H1 (cell line): Measurements from ENCODE around the gene RAB3IL1. TPM values are rescaled to one million over a fixed set of nuclear protein-coding genes. Genes with fewer than 3 reads are reported as not detected.

Source experiments
- BCL11A ChIP-seq, 2 experiments: IDR thresholded peaks; one replicate each; pipeline ENCODE4 v1.6.1; 2011; ENCODE audit warnings: low read depth in 2 of 2, low read length in 2 of 2, mild to moderate bottlenecking in 2 of 2
- FOSL1 ChIP-seq: IDR thresholded peaks from 2 replicates; pipeline ENCODE4 v1.6.1; 2011; ENCODE audit warnings: mild to moderate bottlenecking, low read depth, low read length, moderate library complexity; ENCODE audit not compliant: insufficient read depth
- GABPA ChIP-seq: IDR thresholded peaks from 2 replicates; pipeline ENCODE4 v1.6.1; 2011; ENCODE audit warnings: mild to moderate bottlenecking, low read length, moderate library complexity, borderline replicate concordance; ENCODE audit not compliant: insufficient read depth
- TBP ChIP-seq: IDR thresholded peaks from 2 replicates; pipeline ENCODE4 v1.6.1; 2011; ENCODE audit warnings: low read depth, low read length, improper control_type of control experiment
- USF2 ChIP-seq: IDR thresholded peaks from 2 replicates; pipeline ENCODE4 v1.6.1; 2011; ENCODE audit warnings: low read length, improper control_type of control experiment
- polyA plus RNA-seq, 7 experiments: library from polyadenylated mRNA; depleted of rRNA in 3 of 7; stranded (reverse) in 5 of 7; unstranded in 2 of 7; fragments of >200 nt in 5 of 7; fragments of 200-250 nt in 2 of 7; gene quantifications; 1 replicate in 5 of 7; 2 replicates in 1 of 7; 4 replicates in 1 of 7; pipeline versions ENCODE4 v1.2.1 to v1.2.3, GENCODE V29; 2011 to 2013; ENCODE audit warnings: missing spikeins in 2 of 7, mixed read lengths in 2 of 7
- total RNA-seq: library from RNA; stranded (reverse); fragmentation: NEBNext Ultra II Directional; extraction: Animal tissue kit (Norgen Biotek cat#: 25700); gene quantifications from 2 replicates; pipeline ENCODE4 v1.2.1, GENCODE V29; 2021

Gene RAB3IL1
- total and polyA plus RNA-seq, 2 of the 8 experiments (the other 6 are each of a cell fraction or from before 2014, with no cell fraction given), result 6.8 to 7.9 TPM

- no peak for TF ChIP-seq GABPA
- no peak for TF ChIP-seq BCL11A (IDR thresholded peaks at IDR 0.05; ENCODE audit: low read depth in 2 of 2, low read length in 2 of 2)
- 0 out of 2 replicates have a peak, but pooled peaks have one; percentile 34 for TF ChIP-seq TBP
- no peak for TF ChIP-seq USF2
- TF ChIP-seq FOSL1, result no peak
Observed at GRCh38 chr11:61947486-61948210, 30.3 kb upstream of the RAB3IL1 start (continued).
